Adrenal gland (tissue), 12 donors: ENCODE data around the gene TRIM46. TPM values are rescaled to one million over a fixed set of nuclear protein-coding genes. Genes with fewer than 3 reads are reported as not detected.

Experiments
- DNase-seq, 7 donors: peaks; one replicate each; pipeline ENCODE4 v3.0.0-alpha.2; 2019 to 2020
- H3K27ac ChIP-seq, 5 donors: fragments of 200-600 bp; sonication (generic) in 4 of 5; 1 replicate in 3 of 5; 2 replicates in 2 of 5; pipeline versions ENCODE4 v1.5.1 to v1.8.0; 2016 to 2020; ENCODE audit warnings: mild to moderate bottlenecking in 1 of 5
- H3K27me3 ChIP-seq: fragments of 200-600 bp; 2 replicates; pipeline ENCODE4 v1.8.0; 2021
- H3K36me3 ChIP-seq, 2 donors: fragments of 200-600 bp; replicated peaks in 1 of 2; 1 replicate in 1 of 2; 2 replicates in 1 of 2; pipeline versions ENCODE4 v1.5.1 to v1.8.0; 2018 to 2022
- H3K4me1 ChIP-seq, 2 donors: fragments of 200-600 bp; replicated peaks in 1 of 2; 1 replicate in 1 of 2; 2 replicates in 1 of 2; pipeline versions ENCODE4 v1.5.1 to v1.8.0; 2018 to 2021
- H3K4me3 ChIP-seq, 4 donors: fragments of 200-600 bp; sonication (generic) in 3 of 4; one replicate each; pipeline ENCODE4 v1.5.1; 2016 to 2018
- H3K9me3 ChIP-seq, 3 donors: fragments of 200-600 bp; sonication (generic) in 1 of 3; replicated peaks in 1 of 3; 1 replicate in 2 of 3; 2 replicates in 1 of 3; pipeline versions ENCODE4 v1.5.1 to v1.8.0; 2016 to 2021
- CTCF ChIP-seq, 6 experiments: fragments of 450-650 bp in 4 of 6; fragments of 200-600 bp in 2 of 6; sonication (generic) in 1 of 6; IDR thresholded peaks; 1 replicate in 5 of 6; 2 replicates in 1 of 6; pipeline versions ENCODE4 v1.5.1 to v1.8.0; 2016 to 2021; ENCODE audit warnings: antibody characterized with exemption in 6 of 6, mild to moderate bottlenecking in 2 of 6, moderate library complexity in 1 of 6
- POLR2A ChIP-seq, 2 donors: fragments of 450-650 bp; IDR thresholded peaks; one replicate each; pipeline ENCODE4 v1.6.1; 2017; ENCODE audit warnings: antibody characterized with exemption in 2 of 2, mild to moderate bottlenecking in 2 of 2, moderate library complexity in 1 of 2
- WGBS, 4 donors: extraction: QIAGEN DNeasy Blood & Tissue Kit in 2 of 4; methylation state at CpG; one replicate each; pipeline versions ENCODE4 v1.1.5 to v1.1.7; 2013 to 2017; 5-methylcytosine and 5-hydroxymethylcytosine counted together
- intact Hi-C, 2 donors: fragments of 100-400 bp; cut with DNase I; formaldehyde crosslinking; loops; one replicate each; pipeline versions ENCODE4 v1.14.1 to v1.15.0; 2022 to 2023
- polyA plus RNA-seq, 3 donors: library from polyadenylated mRNA; stranded (reverse); fragments of 200-250 nt in 2 of 3; fragments of 350-450 nt in 1 of 3; fragmentation: Illumina TruSeq in 1 of 3; extraction: RNeasy Lipid Tissue Mini Kit (QIAGEN cat#74804) in 1 of 3; gene quantifications; one replicate each; pipeline ENCODE4 v1.2.3, GENCODE V29; 2013 to 2014
- total RNA-seq, 9 donors: library from RNA; depleted of rRNA in 4 of 9; stranded (reverse); fragments of >200 nt in 4 of 9; fragments of 120-200 nt in 1 of 9; fragmentation: NEBNext Ultra II Directional in 1 of 9; extraction: Animal tissue kit (Norgen Biotek cat#: 25700) in 1 of 9; gene quantifications; one replicate each; pipeline versions ENCODE4 v1.1.0 to v1.2.4, GENCODE V29; 2013 to 2023
- donor health status: healthy with polysubstance abuse.
- donor health status: Bipolar disorder and iron deficiency.
- donor health status: DM: yes; HTN: yes; CAD: no.
- donor health status: DM: no; HTN: no; CAD: no.
- donor health status: DM: no; HTN: no; CAD: no.
- donor health status: DM: yes; HTN: yes; CAD: no.

TRIM46 gene
- total and polyA plus RNA-seq, 12 donors = 0.19 to 5.6 (median 0.59) TPM; not detected in 2

GRCh38 chr1:155178441-155179111 is 4.9 kb downstream of the TRIM46 start:
- Histone ChIP-seq H3K4me1 (peaks cover 0 to 6% of the 10 kb centered on the region in 2 donors), H3K9me3 (no peaks in the 10 kb centered on the region), H3K27me3 (no peaks in the 10 kb centered on the region), H3K36me3 (no peaks in the 10 kb centered on the region), H3K27ac (peak overlapping the region in 1 of 5 donors; percentile 71), H3K4me3 (no peak overlapping the region)
- intact Hi-C loops = no loop called here
- DNase-seq = peak in 5 of 7 donors; percentile 6 to 66 (median 46)
- no peak for TF ChIP-seq CTCF (IDR thresholded peaks at IDR 0.05)
- no peak for TF ChIP-seq POLR2A (IDR thresholded peaks at IDR 0.05)
- 67 to 76% (median 74%) methylated on average over 9 to 30 of the region's 30 CpGs for WGBS, 4 donors

GRCh38 chr1:155179112-155180031 is 5.7 kb downstream of the TRIM46 start:
- intact Hi-C loops = no loop called here
- Histone ChIP-seq H3K27ac (no peak overlapping the region), H3K4me3 (no peak overlapping the region), H3K9me3 (no peaks in the 10 kb centered on the region), H3K4me1 (peaks cover 0 to 6% of the 10 kb centered on the region in 2 donors), H3K36me3 (no peaks in the 10 kb centered on the region), H3K27me3 (no peaks in the 10 kb centered on the region)
- TF ChIP-seq POLR2A (IDR thresholded peaks at IDR 0.05) (no peak), CTCF (IDR thresholded peaks at IDR 0.05) (no peak)
- DNase-seq = peak in 4 of 7 donors; percentile 16 to 51 (median 19)
- 87 to 96% (median 92%) methylated on average over 25 to 31 of the region's 31 CpGs for WGBS, 4 donors

- TF ChIP-seq CTCF (IDR thresholded peaks at IDR 0.05) = no peak
- TF ChIP-seq POLR2A (IDR thresholded peaks at IDR 0.05) = no peak
- H3K36me3 ChIP-seq = no peaks in the 10 kb centered on the region
- H3K4me1 ChIP-seq = peaks cover 0 to 5% of the 10 kb centered on the region in 2 donors
- peak in 2 of 7 donors; percentile 9 to 10 for DNase-seq
- 80 to 87% (median 83%) methylated on average over 12 to 18 of the region's 18 CpGs for WGBS, 4 donors
- H3K9me3 ChIP-seq = no peaks in the 10 kb centered on the region
- intact Hi-C loops = no loop called here
- no peak overlapping the region for H3K27ac ChIP-seq
- H3K27me3 ChIP-seq = no peaks in the 10 kb centered on the region
- no peak overlapping the region for H3K4me3 ChIP-seq
These were observed 7.9 kb downstream of the TRIM46 start for GRCh38 chr1:155181371-155182051.

- intact Hi-C loops = no loop called here
- Histone ChIP-seq H3K4me1 (no peaks in the 10 kb centered on the region), H3K36me3 (no peaks in the 10 kb centered on the region), H3K9me3 (no peaks in the 10 kb centered on the region), H3K27ac (no peak overlapping the region), H3K27me3 (no peaks in the 10 kb centered on the region), H3K4me3 (no peak overlapping the region)
- TF ChIP-seq CTCF (IDR thresholded peaks at IDR 0.05) (no peak), POLR2A (IDR thresholded peaks at IDR 0.05) (no peak)
- DNase-seq = peak in 2 of 7 donors; percentile 10 to 12
- 71 to 88% (median 81%) methylated on average over 3 to 7 of the region's 7 CpGs for WGBS, 4 donors
These were observed 8.5 kb downstream of the TRIM46 start for GRCh38 chr1:155182052-155182550.
